Esophagus squamous epithelium (tissue), 4 donors: Measurements from ENCODE around the gene PCBP1.

ENCODE experiments used
- CTCF ChIP-seq, 6 experiments: fragments of 450-650 bp in 4 of 6; fragments of 200-600 bp in 2 of 6; sonication (generic) in 2 of 6; IDR thresholded peaks; one replicate each; pipeline ENCODE4 v1.5.1; 2016 to 2019; ENCODE audit warnings: antibody characterized with exemption in 6 of 6, mild to moderate bottlenecking in 4 of 6, moderate library complexity in 4 of 6
- POLR2A ChIP-seq, 4 donors: fragments of 450-650 bp; IDR thresholded peaks; one replicate each; pipeline ENCODE4 v1.6.1; 2017; ENCODE audit warnings: antibody characterized with exemption in 4 of 4, mild to moderate bottlenecking in 4 of 4, moderate library complexity in 3 of 4

DNA sequence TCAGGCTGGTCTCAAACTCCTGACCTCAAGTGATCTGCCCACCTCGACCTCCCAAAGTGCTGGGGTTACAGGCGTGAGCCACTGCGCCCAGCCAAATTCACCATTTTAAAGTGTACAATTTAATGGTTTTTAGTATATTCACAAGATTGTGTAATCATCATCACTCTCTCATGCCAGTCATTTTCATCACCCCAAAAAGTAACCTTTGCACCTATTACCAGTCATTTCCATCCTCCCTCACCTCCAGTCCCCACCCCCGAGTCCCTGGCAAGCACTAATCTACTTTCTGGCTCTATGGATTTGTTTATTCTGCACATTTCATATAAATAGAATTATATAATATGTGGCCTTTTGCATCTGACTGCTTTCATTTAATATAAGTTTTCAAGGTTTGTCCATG, 10.8 kb downstream of the PCBP1 start:
- TF ChIP-seq POLR2A (IDR thresholded peaks at IDR 0.05): no peak
- no peak for TF ChIP-seq CTCF (IDR thresholded peaks at IDR 0.05)
